ENCODE data around the gene DDX56. TPM values are rescaled to one million over a fixed set of nuclear protein-coding genes. Genes with fewer than 3 reads are reported as not detected.

DDX56 gene
- total and polyA plus RNA-seq, 9 of the 15 experiments (the other 6 are each of a cell fraction or from before 2014, with no cell fraction given), result 33.0 to 145 (median 102) TPM

DNA sequence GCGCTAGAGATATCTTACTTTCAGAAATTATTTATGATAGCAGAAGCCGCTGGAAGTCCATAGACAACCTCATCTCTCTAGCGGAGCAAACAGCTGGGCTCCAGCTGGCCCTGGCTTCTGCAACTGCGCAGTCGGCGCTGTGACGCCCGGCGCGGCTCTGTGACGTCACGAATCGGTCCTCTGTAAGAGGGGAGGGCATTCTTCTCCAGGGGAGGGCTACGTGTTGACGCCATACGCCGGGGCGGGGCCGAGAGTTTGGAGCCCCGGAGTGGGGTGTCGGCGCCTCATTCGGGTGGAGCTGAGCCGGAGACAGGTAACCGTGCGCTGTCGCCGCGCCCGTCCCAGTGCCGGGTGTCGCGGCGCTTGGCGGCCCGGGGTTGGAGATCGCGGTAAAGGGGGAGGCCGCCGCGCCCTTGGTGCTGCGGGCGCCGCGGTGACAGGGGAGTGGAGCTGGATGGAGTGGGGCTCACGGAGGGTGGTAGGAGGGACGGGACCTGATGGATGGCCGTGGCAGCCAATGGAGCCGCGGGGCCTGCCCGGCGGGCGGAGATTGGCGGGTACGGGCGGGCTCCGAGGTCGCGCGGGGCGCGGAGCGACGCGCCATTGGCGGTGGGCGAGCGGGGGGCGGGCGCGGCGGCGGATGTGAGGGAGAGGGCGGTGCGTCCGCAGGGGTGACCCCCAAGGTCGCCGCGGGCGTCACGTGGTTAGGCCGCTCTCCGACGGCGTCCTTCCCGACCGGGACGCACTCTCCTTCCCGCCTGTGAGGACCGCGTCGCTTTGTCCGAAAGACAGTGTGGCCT is 32.8 kb upstream of the DDX56 start, which contains the start of gene OGDH (continued):
- TF ChIP-seq CREB3L1 (IDR thresholded peaks at IDR 0.05; ENCODE audit: borderline replicate concordance, low read depth) (0 out of 2 replicates have a peak, but pooled peaks have one; percentile 44), MITF (IDR thresholded peaks at IDR 0.05) (peak; percentile 67; the same call in 1 of the 2 replicates), ADNP (tag; IDR thresholded peaks at IDR 0.05) (no peak), E2F3 (CRISPR knock-in tag; IDR thresholded peaks at IDR 0.05) (peak; percentile 46; the same call in 1 of the 2 replicates), PPARD (CRISPR knock-in tag; IDR thresholded peaks at IDR 0.05) (no peak), ZNF280B (CRISPR knock-in tag; IDR thresholded peaks at IDR 0.05) (no peak), U2AF1 (optimal IDR thresholded peaks at IDR 0.05; ENCODE audit: low read depth, low read length) (peak; percentile 96), ZNF282 (CRISPR knock-in tag; IDR thresholded peaks at IDR 0.05) (no peak), ZNF512 (tag; IDR thresholded peaks at IDR 0.05) (no peak), CBX2 (IDR thresholded peaks at IDR 0.05; ENCODE audit: insufficient read depth, low read length, poor library complexity, severe bottlenecking) (no peak), PHB (CRISPR knock-in tag; IDR thresholded peaks at IDR 0.05) (peak; percentile 54; the same call in 1 of the 2 replicates), FOXA1 (IDR thresholded peaks at IDR 0.05; ENCODE audit: borderline replicate concordance) (no peak), TEAD1 (CRISPR knock-in tag; IDR thresholded peaks at IDR 0.05) (peak; percentile 22 to 62; a peak in 2 of 4 replicates), E2F1 (CRISPR knock-in tag; IDR thresholded peaks at IDR 0.05) (no peak; the same call in 1 of the 2 replicates), CSDE1 (IDR thresholded peaks at IDR 0.05) (peak in 1 of 2 experiments; percentile 90; a peak in 2 of 4 replicates), TRIM28 (IDR thresholded peaks at IDR 0.05) (peak; percentile 86), KAT7 (CRISPR knock-in tag; IDR thresholded peaks at IDR 0.05; ENCODE audit: borderline replicate concordance) (no peak)
